Neural cell (in vitro differentiated cells): ENCODE results near the gene PPP1R13B. TPM values are rescaled to one million over a fixed set of nuclear protein-coding genes. Genes with fewer than 3 reads are reported as not detected.

Experiments used
- H2AFZ ChIP-seq: fragments of 200-600, 300-800 bp; sonication (generic), shearing (Covaris generic); 2 replicates; pipeline ENCODE4 v1.6.0; 2014; ENCODE audit warnings: low read depth, mild to moderate bottlenecking, antibody characterized with exemption, low read length, moderate library complexity
- H3F3A ChIP-seq: fragments of 200-600 bp; shearing (Covaris generic); 2 replicates; pipeline ENCODE4 v1.6.1; 2016; ENCODE audit warnings: mild to moderate bottlenecking, moderate library complexity, mixed read lengths, antibody characterized with exemption, low read length; ENCODE audit not compliant: insufficient read depth, poor library complexity, severe bottlenecking
- H3K27ac ChIP-seq: fragments of 200-600, 300-800 bp; sonication (generic), shearing (Covaris generic); 2 replicates; pipeline ENCODE4 v1.5.1; 2014; ENCODE audit warnings: mild to moderate bottlenecking, low read length, moderate library complexity
- H3K27me3 ChIP-seq: fragments of 300-800, 200-600 bp; sonication (generic), shearing (Covaris generic); 2 replicates; pipeline ENCODE4 v1.6.0; 2014; ENCODE audit warnings: mild to moderate bottlenecking, low read depth, low read length, moderate library complexity; ENCODE audit not compliant: insufficient read depth
- H3K36me3 ChIP-seq: fragments of 300-800, 200-600 bp; sonication (generic), shearing (Covaris generic); 2 replicates; pipeline ENCODE4 v1.5.1; 2014; ENCODE audit warnings: mild to moderate bottlenecking, antibody characterized with exemption, low read length, moderate library complexity; ENCODE audit not compliant: insufficient read depth
- H3K4me2 ChIP-seq: fragments of 300-800, 200-600 bp; sonication (generic), shearing (Covaris generic); 2 replicates; pipeline ENCODE4 v1.6.0; 2014; ENCODE audit warnings: mild to moderate bottlenecking, low read length
- H3K4me3 ChIP-seq: fragments of 300-800, 200-600 bp; sonication (generic), shearing (Covaris generic); 2 replicates; pipeline ENCODE4 v1.5.1; 2014; ENCODE audit warnings: mild to moderate bottlenecking, low read length, moderate library complexity
- H3K79me2 ChIP-seq: fragments of 200-600 bp; shearing (Covaris generic); replicated peaks from 2 replicates; pipeline ENCODE4 v1.6.0; 2014; ENCODE audit warnings: mild to moderate bottlenecking, low read length, moderate library complexity; ENCODE audit not compliant: insufficient read depth
- H3K9ac ChIP-seq: fragments of 300-800, 200-600 bp; sonication (generic), shearing (Covaris generic); 2 replicates; pipeline ENCODE4 v1.6.1; 2016; ENCODE audit warnings: mild to moderate bottlenecking, low read length, mixed read lengths
- H3K9me2 ChIP-seq: fragments of 200-600 bp; shearing (Covaris generic); 2 replicates; pipeline ENCODE4 v1.6.1; 2016; ENCODE audit warnings: mild to moderate bottlenecking, low read length, mixed read lengths; ENCODE audit not compliant: insufficient read depth
- H3K9me3 ChIP-seq: fragments of 200-600, 300-800 bp; sonication (generic), shearing (Covaris generic); 2 replicates; pipeline ENCODE4 v1.6.1; 2016; ENCODE audit warnings: mild to moderate bottlenecking, mixed run types, low read length, moderate library complexity, mixed read lengths
- H4K20me1 ChIP-seq: fragments of 200-600 bp; shearing (Covaris generic); 2 replicates; pipeline ENCODE4 v1.6.1; 2016; ENCODE audit warnings: mild to moderate bottlenecking, mixed run types; ENCODE audit not compliant: insufficient read depth
- CTCF ChIP-seq: fragments of 450-650 bp; IDR thresholded peaks from 2 replicates; pipeline ENCODE4 v1.5.1; 2014; ENCODE audit warnings: antibody characterized with exemption, mild to moderate bottlenecking, moderate library complexity; ENCODE audit not compliant: poor library complexity, severe bottlenecking
- EP300 ChIP-seq: fragments of 450-650 bp; conservative IDR thresholded peaks from 2 replicates; pipeline ENCODE4 v1.6.1; 2014; ENCODE audit warnings: antibody characterized with exemption, mild to moderate bottlenecking, moderate library complexity; ENCODE audit not compliant: poor library complexity, severe bottlenecking
- EZH2 ChIP-seq: fragments of 200-600, 300-800 bp; shearing (Covaris generic), sonication (generic); IDR thresholded peaks from 2 replicates; pipeline ENCODE4 v1.6.1; 2014; ENCODE audit warnings: antibody characterized with exemption, low read length, borderline replicate concordance, mild to moderate bottlenecking; ENCODE audit not compliant: insufficient read depth, poor library complexity, severe bottlenecking
- MXI1 ChIP-seq: fragments of 450-650 bp; conservative IDR thresholded peaks from 2 replicates; pipeline ENCODE4 v1.6.1; 2014; ENCODE audit warnings: antibody characterized with exemption, mild to moderate bottlenecking; ENCODE audit not compliant: poor library complexity, severe bottlenecking
- POLR2AphosphoS5 ChIP-seq: IDR thresholded peaks from 2 replicates; pipeline ENCODE4 v1.6.1; 2012
- RAD21 ChIP-seq: fragments of 450-650 bp; conservative IDR thresholded peaks from 2 replicates; pipeline ENCODE4 v1.6.1; 2014; ENCODE audit warnings: antibody characterized with exemption, mild to moderate bottlenecking, moderate library complexity
- REST ChIP-seq: IDR thresholded peaks from 2 replicates; pipeline ENCODE4 v1.6.1; 2012; ENCODE audit warnings: borderline replicate concordance
- SMC3 ChIP-seq: fragments of 450-650 bp; conservative IDR thresholded peaks from 2 replicates; pipeline ENCODE4 v1.6.1; 2014; ENCODE audit warnings: antibody characterized with exemption, mild to moderate bottlenecking, moderate library complexity; ENCODE audit not compliant: poor library complexity
- TAF1 ChIP-seq: IDR thresholded peaks from 2 replicates; pipeline ENCODE4 v1.6.1; 2012; ENCODE audit warnings: low read depth
- polyA plus RNA-seq: library from polyadenylated mRNA; depleted of rRNA; stranded (reverse); fragments of >200 nt; gene quantifications from 2 replicates; pipeline ENCODE4 v1.2.3, GENCODE V29; 2014

PPP1R13B gene
- polyA plus RNA-seq, 1 donor from 2014 or later = 8.2 TPM

GRCh38 chr14:103730490-103731035 lies 116.8 kb downstream of the PPP1R13B start:
- Histone ChIP-seq H3K9ac (no peak overlapping the region), H3K36me3 (no peaks in the 10 kb centered on the region), H2AFZ (no peak overlapping the region), H3K9me3 (no peaks in the 10 kb centered on the region), H3F3A (no peaks in the 10 kb centered on the region), H3K9me2 (no peaks in the 10 kb centered on the region), H4K20me1 (no peaks in the 10 kb centered on the region), H3K27me3 (no peaks in the 10 kb centered on the region), H3K79me2 (no peaks in the 10 kb centered on the region), H3K27ac (no peak overlapping the region), H3K4me2 (no peak overlapping the region), H3K4me3 (no peak overlapping the region)
- TF ChIP-seq POLR2AphosphoS5 (no peak), REST (no peak), CTCF (no peak), EZH2 (no peak), RAD21 (no peak), EP300 (no peak), SMC3 (no peak)

- H3K9me3 ChIP-seq = no peaks in the 10 kb centered on the region
- no peaks in the 10 kb centered on the region for H3K9me2 ChIP-seq
- H3K4me2 ChIP-seq = no peak overlapping the region
- H3K27me3 ChIP-seq = no peaks in the 10 kb centered on the region
- no peaks in the 10 kb centered on the region for H4K20me1 ChIP-seq
- H2AFZ ChIP-seq = no peak overlapping the region
- no peaks in the 10 kb centered on the region for H3K79me2 ChIP-seq
- H3F3A ChIP-seq = no peaks in the 10 kb centered on the region
- no peak overlapping the region for H3K4me3 ChIP-seq
- no peak for TF ChIP-seq MXI1
- TF ChIP-seq POLR2AphosphoS5 = no peak
- no peak for TF ChIP-seq EP300
- TF ChIP-seq SMC3 = no peak
- TF ChIP-seq TAF1 = no peak
- TF ChIP-seq EZH2 = no peak
- TF ChIP-seq REST = no peak
- TF ChIP-seq RAD21 = no peak
- no peak for TF ChIP-seq CTCF
- H3K27ac ChIP-seq = no peak overlapping the region
- no peak overlapping the region for H3K9ac ChIP-seq
- H3K36me3 ChIP-seq = no peaks in the 10 kb centered on the region
Measured at GRCh38 chr14:103729496-103730448, 117.6 kb downstream of the PPP1R13B start.
